ENCODE results near the gene IQCM. TPM values are rescaled to one million over a fixed set of nuclear protein-coding genes. Genes with fewer than 3 reads are reported as not detected.

IQCM gene
- total RNA-seq, 1 donor from 2014 or later: not detected

DNA sequence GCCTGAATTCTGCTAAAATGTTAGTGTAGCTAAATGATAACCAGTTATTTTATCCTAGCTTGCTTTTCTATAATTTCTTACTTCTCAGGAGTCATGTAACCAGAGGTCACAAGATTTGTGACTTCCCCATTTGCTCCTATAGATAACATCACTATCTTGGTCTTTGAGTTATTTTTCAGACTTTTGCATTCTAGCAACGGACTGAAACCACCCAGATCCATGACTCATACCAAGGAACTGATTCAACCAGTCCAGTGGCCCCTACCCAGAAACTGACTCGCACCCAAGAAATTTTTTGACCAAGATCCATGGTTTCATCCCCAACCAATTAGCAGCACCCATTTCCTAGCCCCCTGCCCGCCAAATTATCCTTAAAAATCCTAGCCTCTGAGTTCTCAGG is 50.0 kb downstream of the IQCM start:
- Mint-ChIP-seq H3K4me1 (no peaks in the 10 kb centered on the region), H3K27me3 (no peaks in the 10 kb centered on the region), H3K27ac (no peak overlapping the region), H3K4me3 (no peak overlapping the region), H3K9me3 (peaks cover 2% of the 10 kb centered on the region), H3K36me3 (ENCODE audit: low read depth) (no peaks in the 10 kb centered on the region)
- CTCF ChIA-PET: no interaction called here
- no peak for ATAC-seq (ENCODE audit: low read depth)
- TF ChIP-seq, protein P1, sequence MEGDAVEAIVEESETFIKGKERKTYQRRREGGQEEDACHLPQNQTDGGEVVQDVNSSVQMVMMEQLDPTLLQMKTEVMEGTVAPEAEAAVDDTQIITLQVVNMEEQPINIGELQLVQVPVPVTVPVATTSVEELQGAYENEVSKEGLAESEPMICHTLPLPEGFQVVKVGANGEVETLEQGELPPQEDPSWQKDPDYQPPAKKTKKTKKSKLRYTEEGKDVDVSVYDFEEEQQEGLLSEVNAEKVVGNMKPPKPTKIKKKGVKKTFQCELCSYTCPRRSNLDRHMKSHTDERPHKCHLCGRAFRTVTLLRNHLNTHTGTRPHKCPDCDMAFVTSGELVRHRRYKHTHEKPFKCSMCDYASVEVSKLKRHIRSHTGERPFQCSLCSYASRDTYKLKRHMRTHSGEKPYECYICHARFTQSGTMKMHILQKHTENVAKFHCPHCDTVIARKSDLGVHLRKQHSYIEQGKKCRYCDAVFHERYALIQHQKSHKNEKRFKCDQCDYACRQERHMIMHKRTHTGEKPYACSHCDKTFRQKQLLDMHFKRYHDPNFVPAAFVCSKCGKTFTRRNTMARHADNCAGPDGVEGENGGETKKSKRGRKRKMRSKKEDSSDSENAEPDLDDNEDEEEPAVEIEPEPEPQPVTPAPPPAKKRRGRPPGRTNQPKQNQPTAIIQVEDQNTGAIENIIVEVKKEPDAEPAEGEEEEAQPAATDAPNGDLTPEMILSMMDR (IDR thresholded peaks at IDR 0.05): no peak
- intact Hi-C loops (cut with micrococcal nuclease): no loop called here
- POLR2A ChIA-PET: no interaction called here
- DNase-seq: no peak

DNA sequence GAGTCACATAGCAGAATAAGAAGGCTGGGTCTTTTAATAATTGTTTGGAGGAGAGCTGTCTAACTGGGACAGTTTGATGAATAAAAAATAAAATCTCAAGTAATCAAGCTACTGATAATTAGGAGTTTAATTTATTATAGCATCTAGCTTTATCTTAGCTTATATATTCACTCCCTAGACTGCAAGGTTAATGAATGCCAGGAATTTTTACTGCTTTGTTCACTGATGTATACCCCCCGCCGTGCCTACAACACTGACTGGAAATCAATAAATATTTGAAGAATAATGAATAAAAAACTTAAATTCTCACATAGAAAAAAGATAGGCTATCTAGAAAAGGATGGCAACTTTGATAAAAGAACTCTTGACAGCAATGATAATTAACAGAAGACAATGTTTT is 59.7 kb downstream of the IQCM start:
- TF ChIP-seq, protein P1 (IDR thresholded peaks at IDR 0.05): no peak
- CTCF ChIA-PET: no interaction called here
- no peak for DNase-seq
- no peak overlapping the region for H3K4me3 Mint-ChIP-seq
- no peaks in the 10 kb centered on the region for H3K4me1 Mint-ChIP-seq
- H3K27ac Mint-ChIP-seq: no peak overlapping the region
- H3K27me3 Mint-ChIP-seq: no peaks in the 10 kb centered on the region
- POLR2A ChIA-PET: no interaction called here
- ATAC-seq (ENCODE audit: low read depth): no peak
- no peaks in the 10 kb centered on the region for H3K9me3 Mint-ChIP-seq
- intact Hi-C loops (cut with micrococcal nuclease): no loop called here
- H3K36me3 Mint-ChIP-seq (ENCODE audit: low read depth): no peaks in the 10 kb centered on the region

DNA sequence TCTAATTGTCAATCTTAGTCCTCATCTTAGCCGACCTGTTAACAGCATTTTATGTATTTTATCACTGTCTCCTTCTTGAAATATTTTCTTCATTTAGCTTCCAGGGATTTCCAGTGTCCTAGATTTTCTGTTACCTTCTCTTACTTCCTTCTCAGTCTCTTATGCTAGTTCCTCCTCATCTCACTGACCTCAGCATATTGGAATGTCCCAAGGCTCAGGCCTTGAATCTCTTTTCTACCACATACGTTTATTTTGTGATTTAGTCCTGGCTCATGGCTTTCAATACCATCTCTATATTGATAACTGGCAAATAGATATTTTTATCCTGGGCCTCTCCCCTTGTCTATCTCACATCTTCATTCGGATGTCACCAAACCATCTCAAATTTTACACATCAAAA is 61.1 kb downstream of the IQCM start:
- Mint-ChIP-seq H3K4me3 (no peak overlapping the region), H3K9me3 (no peaks in the 10 kb centered on the region), H3K36me3 (ENCODE audit: low read depth) (no peaks in the 10 kb centered on the region), H3K27ac (no peak overlapping the region), H3K27me3 (no peaks in the 10 kb centered on the region), H3K4me1 (no peaks in the 10 kb centered on the region)
- CTCF ChIA-PET: no interaction called here
- ATAC-seq (ENCODE audit: low read depth): no peak
- TF ChIP-seq, protein P1 (IDR thresholded peaks at IDR 0.05): no peak
- POLR2A ChIA-PET: no interaction called here
- DNase-seq: no peak
- intact Hi-C loops (cut with micrococcal nuclease): no loop called here

DNA sequence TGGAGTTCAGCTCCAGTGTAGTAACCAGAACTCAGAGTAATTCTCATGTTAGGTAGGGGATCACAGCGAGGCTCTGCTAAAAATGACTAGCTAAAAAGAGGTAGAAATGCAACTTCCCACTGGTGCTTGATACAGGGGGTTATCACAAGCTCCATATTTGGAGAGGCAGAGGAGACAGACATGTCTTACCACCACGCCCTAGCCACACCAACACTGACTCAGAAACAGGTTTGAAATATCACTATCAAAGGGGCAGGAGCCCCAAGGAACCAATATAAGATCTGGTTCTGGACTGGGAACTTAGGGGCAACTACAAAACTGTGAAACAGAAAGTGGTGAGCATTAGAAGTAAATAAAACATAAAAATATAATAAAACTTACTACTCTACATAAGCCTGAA is 62.9 kb downstream of the IQCM start:
- Mint-ChIP-seq H3K27ac (no peak overlapping the region), H3K4me3 (no peak overlapping the region), H3K36me3 (ENCODE audit: low read depth) (no peaks in the 10 kb centered on the region), H3K27me3 (no peaks in the 10 kb centered on the region), H3K9me3 (no peaks in the 10 kb centered on the region), H3K4me1 (no peaks in the 10 kb centered on the region)
- ChIA-PET CTCF (no interaction called here), POLR2A (no interaction called here)
- intact Hi-C loops (cut with micrococcal nuclease): no loop called here
- DNase-seq (no peak), ATAC-seq (ENCODE audit: low read depth) (no peak)
- TF ChIP-seq, protein P1 (IDR thresholded peaks at IDR 0.05): no peak

DNA sequence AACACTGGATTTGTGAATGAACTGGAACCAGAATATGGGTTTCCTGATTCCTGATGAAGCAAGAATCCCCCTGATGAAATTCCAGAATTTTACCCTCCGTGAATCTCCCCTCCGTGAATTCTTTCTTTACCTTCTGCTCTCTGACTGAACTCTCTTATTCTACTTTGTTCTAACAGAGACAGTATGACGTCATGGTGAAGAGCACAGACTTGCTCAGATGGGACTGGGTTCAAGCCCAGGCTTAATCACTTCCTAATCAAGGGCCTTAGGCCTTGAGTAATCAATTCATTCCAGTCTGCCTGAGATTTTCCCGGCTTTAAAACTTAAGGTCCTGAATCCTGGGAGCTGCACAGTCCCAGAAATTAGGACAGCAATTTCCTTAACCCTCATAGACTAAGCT is 64.5 kb downstream of the IQCM start:
- ATAC-seq (ENCODE audit: low read depth) (no peak), DNase-seq (no peak)
- no peaks in the 10 kb centered on the region for H3K9me3 Mint-ChIP-seq
- no peak overlapping the region for H3K4me3 Mint-ChIP-seq
- H3K27ac Mint-ChIP-seq: no peak overlapping the region
- no peaks in the 10 kb centered on the region for H3K4me1 Mint-ChIP-seq
- intact Hi-C loops (cut with micrococcal nuclease): no loop called here
- CTCF ChIA-PET: no interaction called here
- H3K36me3 Mint-ChIP-seq (ENCODE audit: low read depth): no peaks in the 10 kb centered on the region
- TF ChIP-seq, protein P1 (IDR thresholded peaks at IDR 0.05): no peak
- no peaks in the 10 kb centered on the region for H3K27me3 Mint-ChIP-seq
- POLR2A ChIA-PET: no interaction called here
